HepG2 (cell line): ENCODE measurements around the gene SMIM29. TPM values are rescaled to one million over a fixed set of nuclear protein-coding genes. Genes with fewer than 3 reads are reported as not detected.

Experiments
- ASH2L ChIP-seq: fragments of 300-600, 200-600 bp; sonication (generic); IDR thresholded peaks from 2 replicates; pipeline ENCODE4 v1.7.0; 2017; ENCODE audit warnings: low read depth, mild to moderate bottlenecking, moderate library complexity, mixed read lengths, low read length; ENCODE audit not compliant: insufficient read length
- BORCS8-MEF2B ChIP-seq: sonication (generic); formaldehyde crosslinking; IDR thresholded peaks from 2 replicates; pipeline ENCODE4 v1.8.0; 2022; ENCODE audit warnings: mild to moderate bottlenecking, missing genetic modification reagents
- CBX1 ChIP-seq: IDR thresholded peaks from one replicate; pipeline ENCODE4 v1.6.1; 2016; ENCODE audit warnings: antibody characterized with exemption, low read depth
- CHD2 ChIP-seq: IDR thresholded peaks from 2 replicates; pipeline ENCODE4 v1.6.1; 2011; ENCODE audit warnings: low read depth, low read length, improper control_type of control experiment
- FOXC1 ChIP-seq: sonication (generic); formaldehyde crosslinking; IDR thresholded peaks from 2 replicates; pipeline ENCODE4 v1.8.0; 2022; ENCODE audit warnings: mild to moderate bottlenecking, missing genetic modification reagents, borderline replicate concordance
- FOXK1 ChIP-seq: sonication (generic); formaldehyde crosslinking; IDR thresholded peaks from 2 replicates; pipeline ENCODE4 v1.4.0; 2020; ENCODE audit warnings: low read depth, missing genetic modification reagents, borderline replicate concordance
- HCFC1 ChIP-seq: fragments of 150-350 bp; IDR thresholded peaks from 2 replicates; pipeline ENCODE4 v1.6.1; 2014; ENCODE audit warnings: low read depth, low read length
- HNF4A ChIP-seq: sonication (generic); formaldehyde crosslinking; IDR thresholded peaks from 2 replicates; pipeline ENCODE4 v1.4.0; 2020; ENCODE audit warnings: missing genetic modification reagents
- PRPF4 ChIP-seq: fragments of 200-400 bp; formaldehyde crosslinking; IDR thresholded peaks from 2 replicates; pipeline ENCODE4 v1.6.1; 2016; ENCODE audit warnings: low read length, low read depth; ENCODE audit not compliant: poor library complexity, severe bottlenecking
- SCMH1 ChIP-seq: sonication (generic); formaldehyde crosslinking; IDR thresholded peaks from 2 replicates; pipeline ENCODE4 v1.9.0; 2021; ENCODE audit warnings: missing genetic modification reagents, mild to moderate bottlenecking, borderline replicate concordance
- SNRNP70 ChIP-seq: fragments of 200-400 bp; formaldehyde crosslinking; IDR thresholded peaks from 2 replicates; pipeline ENCODE4 v1.6.1; 2017; ENCODE audit warnings: mild to moderate bottlenecking, low read depth, low read length, moderate library complexity
- SPEN ChIP-seq: sonication (generic); formaldehyde crosslinking; IDR thresholded peaks from 2 replicates; pipeline ENCODE4 v1.5.1; 2020; ENCODE audit warnings: low read depth, mild to moderate bottlenecking, missing genetic modification reagents
- ZBTB39 ChIP-seq: sonication (generic); formaldehyde crosslinking; IDR thresholded peaks from 2 replicates; pipeline ENCODE4 v1.5.0; 2020; ENCODE audit warnings: missing genetic modification reagents
- ZNF382 ChIP-seq: sonication (generic); formaldehyde crosslinking; IDR thresholded peaks from 2 replicates; pipeline ENCODE4 v1.5.0; 2020; ENCODE audit warnings: missing genetic modification reagents, mild to moderate bottlenecking, borderline replicate concordance
- ZNF431 ChIP-seq: sonication (generic); formaldehyde crosslinking; IDR thresholded peaks from 2 replicates; pipeline ENCODE4 v1.9.0; 2022; ENCODE audit warnings: missing genetic modification reagents, low read depth, mild to moderate bottlenecking, borderline replicate concordance
- ZNF558 ChIP-seq: sonication (generic); formaldehyde crosslinking; IDR thresholded peaks from 2 replicates; pipeline ENCODE4 v1.9.0; 2022; ENCODE audit warnings: mild to moderate bottlenecking, missing genetic modification reagents, borderline replicate concordance
- ZNF562 ChIP-seq: sonication (generic); formaldehyde crosslinking; IDR thresholded peaks from 2 replicates; pipeline ENCODE4 v1.8.0; 2022; ENCODE audit warnings: missing genetic modification reagents, borderline replicate concordance
- ZNF652 ChIP-seq: IDR thresholded peaks from 2 replicates; pipeline ENCODE4 v1.6.1; 2016; ENCODE audit warnings: low read depth, borderline replicate concordance
- ZNF766 ChIP-seq: sonication (generic); formaldehyde crosslinking; IDR thresholded peaks from 2 replicates; pipeline ENCODE4 v1.5.0; 2020; ENCODE audit warnings: missing genetic modification reagents, borderline replicate concordance
- ZSCAN21 ChIP-seq: sonication (generic); formaldehyde crosslinking; IDR thresholded peaks from 2 replicates; pipeline ENCODE4 v1.8.0; 2022; ENCODE audit warnings: mild to moderate bottlenecking, missing genetic modification reagents, moderate library complexity, borderline replicate concordance
- polyA plus RNA-seq, 8 experiments: library from polyadenylated mRNA; depleted of rRNA in 3 of 8; stranded (reverse) in 7 of 8; unstranded in 1 of 8; fragments of >200 nt; fragmentation: Illumina TruSeq in 4 of 8; extraction: Trizol in 4 of 8; gene quantifications; 2 replicates each; pipeline versions ENCODE4 v1.2.1 to v1.2.3, GENCODE V29; 2011 to 2016; ENCODE audit warnings: low read depth in 4 of 8, missing spikeins in 1 of 8, mixed read lengths in 1 of 8; ENCODE audit not compliant: insufficient read depth in 1 of 8
- total RNA-seq, 5 experiments: library from RNA; depleted of rRNA; stranded (reverse); fragments of >200 nt; fragmentation: Illumina TruSeq; extraction: Trizol; gene quantifications; 2 replicates each; pipeline ENCODE4 v1.2.3, GENCODE V29; 2016; ENCODE audit warnings: low read depth in 1 of 5
- TF ChIP-seq, protein P1 (sequence below): sonication (generic); formaldehyde crosslinking; IDR thresholded peaks from 2 replicates; pipeline ENCODE4 v1.9.0; 2022; ENCODE audit warnings: missing genetic modification reagents, mild to moderate bottlenecking, borderline replicate concordance
- TF ChIP-seq, protein P2 (sequence below): fragments of 450-650 bp; IDR thresholded peaks from 2 replicates; pipeline ENCODE4 v1.6.1; 2016
- TF ChIP-seq, protein P3 (sequence below): sonication (generic); formaldehyde crosslinking; IDR thresholded peaks from 2 replicates; pipeline ENCODE4 v1.8.0; 2022; ENCODE audit warnings: missing genetic modification reagents, mild to moderate bottlenecking, borderline replicate concordance

SMIM29 gene
- total and polyA plus RNA-seq, 2 of the 13 experiments (the other 11 are each of a cell fraction or from before 2014, with no cell fraction given) = 8.8 to 15.3 TPM

DNA sequence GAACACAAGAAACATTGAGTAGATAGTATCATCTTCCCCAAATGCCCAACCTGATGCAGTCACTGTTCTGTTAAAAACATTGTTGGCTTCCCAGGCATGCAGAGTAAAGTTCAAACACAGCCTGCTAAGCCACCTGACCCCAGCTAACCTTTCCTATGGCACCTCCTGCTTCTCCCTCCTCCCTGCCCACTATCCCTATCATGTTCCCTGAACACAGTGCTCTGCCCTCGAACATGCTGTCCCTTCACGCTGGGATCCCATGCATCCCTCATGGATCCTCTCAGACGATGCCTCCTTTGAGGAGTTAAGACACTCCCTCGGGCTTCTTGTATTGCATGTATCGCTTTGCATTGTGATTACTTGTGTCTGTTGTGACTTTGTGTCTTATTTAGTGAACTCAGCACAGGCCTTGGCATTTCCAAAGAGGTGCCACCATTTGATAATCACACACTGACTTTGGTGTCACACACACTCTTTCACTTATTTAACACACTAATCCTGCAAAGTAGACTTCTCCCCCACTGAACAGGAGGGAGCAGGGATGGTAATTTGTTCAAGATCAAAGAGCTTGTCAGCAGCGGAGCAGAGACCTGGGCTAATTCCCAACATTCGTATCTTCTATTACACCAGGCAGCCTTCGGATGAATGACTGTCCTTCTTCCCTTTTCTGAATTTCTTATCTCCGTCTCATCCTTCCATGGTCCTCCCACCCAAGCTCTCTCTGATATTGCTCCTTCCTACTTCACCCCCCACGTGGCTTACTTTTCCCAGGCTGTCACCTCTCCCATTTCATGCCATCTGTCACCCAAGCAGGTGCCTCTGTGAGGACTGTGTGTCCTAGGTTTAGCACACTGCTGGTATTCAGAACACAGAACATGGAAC lies 28.3 kb upstream of the SMIM29 start (continued):
- TF ChIP-seq CBX1 (no peak), ZNF766 (CRISPR knock-in tag) (no peak), HCFC1 (no peak), SPEN (CRISPR knock-in tag) (0 out of 2 replicates have a peak, but pooled peaks have one; percentile 37), ZSCAN21 (CRISPR knock-in tag) (no peak), ZNF382 (CRISPR knock-in tag) (no peak), ZNF652 (CRISPR knock-in tag) (0 out of 2 replicates have a peak, but pooled peaks have one; percentile 14), ZNF431 (CRISPR knock-in tag) (no peak), FOXC1 (CRISPR knock-in tag) (no peak), SNRNP70 (no peak), HNF4A (peak; percentile 88), BORCS8-MEF2B (CRISPR knock-in tag) (no peak), ZBTB39 (no peak), ZNF562 (no peak), ASH2L (no peak), PRPF4 (no peak), FOXK1 (CRISPR knock-in tag) (no peak; the same call in 1 of the 2 replicates), ZNF558 (CRISPR knock-in tag) (no peak), SCMH1 (CRISPR knock-in tag) (no peak), CHD2 (no peak)
- TF ChIP-seq, protein P1, sequence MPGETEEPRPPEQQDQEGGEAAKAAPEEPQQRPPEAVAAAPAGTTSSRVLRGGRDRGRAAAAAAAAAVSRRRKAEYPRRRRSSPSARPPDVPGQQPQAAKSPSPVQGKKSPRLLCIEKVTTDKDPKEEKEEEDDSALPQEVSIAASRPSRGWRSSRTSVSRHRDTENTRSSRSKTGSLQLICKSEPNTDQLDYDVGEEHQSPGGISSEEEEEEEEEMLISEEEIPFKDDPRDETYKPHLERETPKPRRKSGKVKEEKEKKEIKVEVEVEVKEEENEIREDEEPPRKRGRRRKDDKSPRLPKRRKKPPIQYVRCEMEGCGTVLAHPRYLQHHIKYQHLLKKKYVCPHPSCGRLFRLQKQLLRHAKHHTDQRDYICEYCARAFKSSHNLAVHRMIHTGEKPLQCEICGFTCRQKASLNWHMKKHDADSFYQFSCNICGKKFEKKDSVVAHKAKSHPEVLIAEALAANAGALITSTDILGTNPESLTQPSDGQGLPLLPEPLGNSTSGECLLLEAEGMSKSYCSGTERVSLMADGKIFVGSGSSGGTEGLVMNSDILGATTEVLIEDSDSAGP (CRISPR knock-in tag) = no peak
- TF ChIP-seq, protein P2, sequence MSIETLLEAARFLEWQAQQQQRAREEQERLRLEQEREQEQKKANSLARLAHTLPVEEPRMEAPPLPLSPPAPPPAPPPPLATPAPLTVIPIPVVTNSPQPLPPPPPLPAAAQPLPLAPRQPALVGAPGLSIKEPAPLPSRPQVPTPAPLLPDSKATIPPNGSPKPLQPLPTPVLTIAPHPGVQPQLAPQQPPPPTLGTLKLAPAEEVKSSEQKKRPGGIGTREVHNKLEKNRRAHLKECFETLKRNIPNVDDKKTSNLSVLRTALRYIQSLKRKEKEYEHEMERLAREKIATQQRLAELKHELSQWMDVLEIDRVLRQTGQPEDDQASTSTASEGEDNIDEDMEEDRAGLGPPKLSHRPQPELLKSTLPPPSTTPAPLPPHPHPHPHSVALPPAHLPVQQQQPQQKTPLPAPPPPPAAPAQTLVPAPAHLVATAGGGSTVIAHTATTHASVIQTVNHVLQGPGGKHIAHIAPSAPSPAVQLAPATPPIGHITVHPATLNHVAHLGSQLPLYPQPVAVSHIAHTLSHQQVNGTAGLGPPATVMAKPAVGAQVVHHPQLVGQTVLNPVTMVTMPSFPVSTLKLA = no peak
- TF ChIP-seq, protein P3, sequence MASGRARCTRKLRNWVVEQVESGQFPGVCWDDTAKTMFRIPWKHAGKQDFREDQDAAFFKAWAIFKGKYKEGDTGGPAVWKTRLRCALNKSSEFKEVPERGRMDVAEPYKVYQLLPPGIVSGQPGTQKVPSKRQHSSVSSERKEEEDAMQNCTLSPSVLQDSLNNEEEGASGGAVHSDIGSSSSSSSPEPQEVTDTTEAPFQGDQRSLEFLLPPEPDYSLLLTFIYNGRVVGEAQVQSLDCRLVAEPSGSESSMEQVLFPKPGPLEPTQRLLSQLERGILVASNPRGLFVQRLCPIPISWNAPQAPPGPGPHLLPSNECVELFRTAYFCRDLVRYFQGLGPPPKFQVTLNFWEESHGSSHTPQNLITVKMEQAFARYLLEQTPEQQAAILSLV = no peak
